ENCODE data around the gene CCDC60. TPM values are rescaled to one million over a fixed set of nuclear protein-coding genes. Genes with fewer than 3 reads are reported as not detected.

Gene CCDC60
- total and polyA plus RNA-seq, 2 of the 13 experiments (the other 11 are each of a cell fraction or from before 2014, with no cell fraction given) = not detected

DNA sequence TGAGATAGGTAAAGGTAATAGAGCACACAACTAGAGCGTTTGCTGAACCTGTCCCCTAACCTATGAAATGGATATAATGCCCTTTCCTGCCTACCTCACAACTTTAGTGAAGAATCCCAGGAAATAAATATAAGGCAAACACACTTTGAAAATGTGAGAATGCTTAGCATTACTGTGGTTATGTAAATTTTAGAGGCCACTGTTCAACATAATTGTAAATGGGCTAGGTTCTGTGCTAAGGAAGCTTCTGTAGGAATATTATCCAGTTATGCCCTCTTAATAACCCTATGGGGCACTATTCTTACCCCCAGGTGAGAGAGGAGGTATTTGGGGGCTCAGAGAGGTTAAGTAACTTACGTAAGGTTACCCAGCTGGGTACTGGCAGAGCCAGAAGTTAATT, 166.5 kb downstream of the CCDC60 start:
- Histone ChIP-seq H3K9ac (ENCODE audit: insufficient read depth, low read depth, low read length) (no peak overlapping the region), H3K4me2 (ENCODE audit: low read depth, low read length) (no peak overlapping the region), H3K4me3 (replicated peaks in 1 of 3; ENCODE audit: insufficient read depth in 1 of 3, low read depth in 2 of 3, low read length in 3 of 3) (no peak overlapping the region), H3K27ac (ENCODE audit: extremely low read length, insufficient read depth, low read length) (no peak overlapping the region), H3K9me3 (ENCODE audit: low read length) (no peaks in the 10 kb centered on the region), H3K36me3 (replicated peaks in 1 of 2; ENCODE audit: control insufficient read depth in 1 of 2, insufficient read depth in 2 of 2, low read length in 2 of 2) (no peaks in the 10 kb centered on the region), H3K79me2 (ENCODE audit: insufficient read depth, low read length) (no peaks in the 10 kb centered on the region), H2AFZ (ENCODE audit: low read length) (no peak overlapping the region), H4K20me1 (ENCODE audit: insufficient read depth, low read length) (no peaks in the 10 kb centered on the region), H3K4me1 (ENCODE audit: insufficient read depth, low read length) (no peaks in the 10 kb centered on the region), H3K27me3 (ENCODE audit: control insufficient read depth in 1 of 2, insufficient read depth in 2 of 2, low read length in 2 of 2) (peaks cover 0 to 21% of the 10 kb centered on the region in 2 experiments; a peak in 2 of 5 replicates)
- WGBS (ENCODE audit: low lambda C conversion rate) = 21% methylated on average over 2 of the region's 2 CpGs
- ATAC-seq = no peak
- in situ Hi-C loops (cut with HindIII; ENCODE audit: extremely low pct_ligation_motif_present, low pct_unique_long_range_greater_than_20kb) = no loop called here
- BruUV-seq (replicated peaks) = no TSS peak
- intact Hi-C loops (cut with micrococcal nuclease; ENCODE audit: unreplicated experiment) = no loop called here
- FAIRE-seq = no peak
- ChIA-PET CTCF (ENCODE audit: low intra/inter-chr PET ratio, low total read pairs) (no interaction called here), POLR2A (no interaction called here)
- no peak for DNase-seq (ENCODE audit: low spot score)
- no peak for TF ChIP-seq THAP11 (CRISPR knock-in tag; IDR thresholded peaks at IDR 0.05)
- no peak for TF ChIP-seq TCF7 (IDR thresholded peaks at IDR 0.05; ENCODE audit: low read depth)
- TF ChIP-seq ETV5 (CRISPR knock-in tag; IDR thresholded peaks at IDR 0.05; ENCODE audit: borderline replicate concordance) = no peak
- TF ChIP-seq, protein P1, sequence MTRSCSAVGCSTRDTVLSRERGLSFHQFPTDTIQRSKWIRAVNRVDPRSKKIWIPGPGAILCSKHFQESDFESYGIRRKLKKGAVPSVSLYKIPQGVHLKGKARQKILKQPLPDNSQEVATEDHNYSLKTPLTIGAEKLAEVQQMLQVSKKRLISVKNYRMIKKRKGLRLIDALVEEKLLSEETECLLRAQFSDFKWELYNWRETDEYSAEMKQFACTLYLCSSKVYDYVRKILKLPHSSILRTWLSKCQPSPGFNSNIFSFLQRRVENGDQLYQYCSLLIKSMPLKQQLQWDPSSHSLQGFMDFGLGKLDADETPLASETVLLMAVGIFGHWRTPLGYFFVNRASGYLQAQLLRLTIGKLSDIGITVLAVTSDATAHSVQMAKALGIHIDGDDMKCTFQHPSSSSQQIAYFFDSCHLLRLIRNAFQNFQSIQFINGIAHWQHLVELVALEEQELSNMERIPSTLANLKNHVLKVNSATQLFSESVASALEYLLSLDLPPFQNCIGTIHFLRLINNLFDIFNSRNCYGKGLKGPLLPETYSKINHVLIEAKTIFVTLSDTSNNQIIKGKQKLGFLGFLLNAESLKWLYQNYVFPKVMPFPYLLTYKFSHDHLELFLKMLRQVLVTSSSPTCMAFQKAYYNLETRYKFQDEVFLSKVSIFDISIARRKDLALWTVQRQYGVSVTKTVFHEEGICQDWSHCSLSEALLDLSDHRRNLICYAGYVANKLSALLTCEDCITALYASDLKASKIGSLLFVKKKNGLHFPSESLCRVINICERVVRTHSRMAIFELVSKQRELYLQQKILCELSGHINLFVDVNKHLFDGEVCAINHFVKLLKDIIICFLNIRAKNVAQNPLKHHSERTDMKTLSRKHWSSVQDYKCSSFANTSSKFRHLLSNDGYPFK (CRISPR knock-in tag; IDR thresholded peaks at IDR 0.05; ENCODE audit: borderline replicate concordance) = no peak
- TF ChIP-seq, protein P2, sequence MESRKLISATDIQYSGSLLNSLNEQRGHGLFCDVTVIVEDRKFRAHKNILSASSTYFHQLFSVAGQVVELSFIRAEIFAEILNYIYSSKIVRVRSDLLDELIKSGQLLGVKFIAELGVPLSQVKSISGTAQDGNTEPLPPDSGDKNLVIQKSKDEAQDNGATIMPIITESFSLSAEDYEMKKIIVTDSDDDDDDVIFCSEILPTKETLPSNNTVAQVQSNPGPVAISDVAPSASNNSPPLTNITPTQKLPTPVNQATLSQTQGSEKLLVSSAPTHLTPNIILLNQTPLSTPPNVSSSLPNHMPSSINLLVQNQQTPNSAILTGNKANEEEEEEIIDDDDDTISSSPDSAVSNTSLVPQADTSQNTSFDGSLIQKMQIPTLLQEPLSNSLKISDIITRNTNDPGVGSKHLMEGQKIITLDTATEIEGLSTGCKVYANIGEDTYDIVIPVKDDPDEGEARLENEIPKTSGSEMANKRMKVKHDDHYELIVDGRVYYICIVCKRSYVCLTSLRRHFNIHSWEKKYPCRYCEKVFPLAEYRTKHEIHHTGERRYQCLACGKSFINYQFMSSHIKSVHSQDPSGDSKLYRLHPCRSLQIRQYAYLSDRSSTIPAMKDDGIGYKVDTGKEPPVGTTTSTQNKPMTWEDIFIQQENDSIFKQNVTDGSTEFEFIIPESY (CRISPR knock-in tag; IDR thresholded peaks at IDR 0.05) = no peak
- TF ChIP-seq, protein P3, sequence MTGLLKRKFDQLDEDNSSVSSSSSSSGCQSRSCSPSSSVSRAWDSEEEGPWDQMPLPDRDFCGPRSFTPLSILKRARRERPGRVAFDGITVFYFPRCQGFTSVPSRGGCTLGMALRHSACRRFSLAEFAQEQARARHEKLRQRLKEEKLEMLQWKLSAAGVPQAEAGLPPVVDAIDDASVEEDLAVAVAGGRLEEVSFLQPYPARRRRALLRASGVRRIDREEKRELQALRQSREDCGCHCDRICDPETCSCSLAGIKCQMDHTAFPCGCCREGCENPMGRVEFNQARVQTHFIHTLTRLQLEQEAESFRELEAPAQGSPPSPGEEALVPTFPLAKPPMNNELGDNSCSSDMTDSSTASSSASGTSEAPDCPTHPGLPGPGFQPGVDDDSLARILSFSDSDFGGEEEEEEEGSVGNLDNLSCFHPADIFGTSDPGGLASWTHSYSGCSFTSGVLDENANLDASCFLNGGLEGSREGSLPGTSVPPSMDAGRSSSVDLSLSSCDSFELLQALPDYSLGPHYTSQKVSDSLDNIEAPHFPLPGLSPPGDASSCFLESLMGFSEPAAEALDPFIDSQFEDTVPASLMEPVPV (CRISPR knock-in tag; IDR thresholded peaks at IDR 0.05) = no peak
- no peak for TF ChIP-seq SMARCC2 (IDR thresholded peaks at IDR 0.05)
- no peak for TF ChIP-seq ZNF788 (CRISPR knock-in tag; IDR thresholded peaks at IDR 0.05; ENCODE audit: borderline replicate concordance)
- TF ChIP-seq, protein P4, sequence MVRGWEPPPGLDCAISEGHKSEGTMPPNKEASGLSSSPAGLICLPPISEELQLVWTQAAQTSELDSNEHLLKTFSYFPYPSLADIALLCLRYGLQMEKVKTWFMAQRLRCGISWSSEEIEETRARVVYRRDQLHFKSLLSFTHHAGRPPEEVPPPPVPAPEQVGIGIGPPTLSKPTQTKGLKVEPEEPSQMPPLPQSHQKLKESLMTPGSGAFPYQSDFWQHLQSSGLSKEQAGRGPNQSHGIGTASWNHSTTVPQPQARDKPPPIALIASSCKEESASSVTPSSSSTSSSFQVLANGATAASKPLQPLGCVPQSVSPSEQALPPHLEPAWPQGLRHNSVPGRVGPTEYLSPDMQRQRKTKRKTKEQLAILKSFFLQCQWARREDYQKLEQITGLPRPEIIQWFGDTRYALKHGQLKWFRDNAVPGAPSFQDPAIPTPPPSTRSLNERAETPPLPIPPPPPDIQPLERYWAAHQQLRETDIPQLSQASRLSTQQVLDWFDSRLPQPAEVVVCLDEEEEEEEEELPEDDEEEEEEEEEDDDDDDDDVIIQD (CRISPR knock-in tag; IDR thresholded peaks at IDR 0.05; ENCODE audit: low read depth) = no peak
- TF ChIP-seq, protein P5, sequence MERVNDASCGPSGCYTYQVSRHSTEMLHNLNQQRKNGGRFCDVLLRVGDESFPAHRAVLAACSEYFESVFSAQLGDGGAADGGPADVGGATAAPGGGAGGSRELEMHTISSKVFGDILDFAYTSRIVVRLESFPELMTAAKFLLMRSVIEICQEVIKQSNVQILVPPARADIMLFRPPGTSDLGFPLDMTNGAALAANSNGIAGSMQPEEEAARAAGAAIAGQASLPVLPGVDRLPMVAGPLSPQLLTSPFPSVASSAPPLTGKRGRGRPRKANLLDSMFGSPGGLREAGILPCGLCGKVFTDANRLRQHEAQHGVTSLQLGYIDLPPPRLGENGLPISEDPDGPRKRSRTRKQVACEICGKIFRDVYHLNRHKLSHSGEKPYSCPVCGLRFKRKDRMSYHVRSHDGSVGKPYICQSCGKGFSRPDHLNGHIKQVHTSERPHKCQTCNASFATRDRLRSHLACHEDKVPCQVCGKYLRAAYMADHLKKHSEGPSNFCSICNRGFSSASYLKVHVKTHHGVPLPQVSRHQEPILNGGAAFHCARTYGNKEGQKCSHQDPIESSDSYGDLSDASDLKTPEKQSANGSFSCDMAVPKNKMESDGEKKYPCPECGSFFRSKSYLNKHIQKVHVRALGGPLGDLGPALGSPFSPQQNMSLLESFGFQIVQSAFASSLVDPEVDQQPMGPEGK (CRISPR knock-in tag; IDR thresholded peaks at IDR 0.05) = no peak
- TF ChIP-seq ZNF564 (CRISPR knock-in tag; IDR thresholded peaks at IDR 0.05) = no peak
- TF ChIP-seq, protein P6, sequence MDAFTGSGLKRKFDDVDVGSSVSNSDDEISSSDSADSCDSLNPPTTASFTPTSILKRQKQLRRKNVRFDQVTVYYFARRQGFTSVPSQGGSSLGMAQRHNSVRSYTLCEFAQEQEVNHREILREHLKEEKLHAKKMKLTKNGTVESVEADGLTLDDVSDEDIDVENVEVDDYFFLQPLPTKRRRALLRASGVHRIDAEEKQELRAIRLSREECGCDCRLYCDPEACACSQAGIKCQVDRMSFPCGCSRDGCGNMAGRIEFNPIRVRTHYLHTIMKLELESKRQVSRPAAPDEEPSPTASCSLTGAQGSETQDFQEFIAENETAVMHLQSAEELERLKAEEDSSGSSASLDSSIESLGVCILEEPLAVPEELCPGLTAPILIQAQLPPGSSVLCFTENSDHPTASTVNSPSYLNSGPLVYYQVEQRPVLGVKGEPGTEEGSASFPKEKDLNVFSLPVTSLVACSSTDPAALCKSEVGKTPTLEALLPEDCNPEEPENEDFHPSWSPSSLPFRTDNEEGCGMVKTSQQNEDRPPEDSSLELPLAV (CRISPR knock-in tag; conservative IDR thresholded peaks at IDR 0.05; ENCODE audit: low read depth) = no peak
- no peak for TF ChIP-seq ZSCAN9 (CRISPR knock-in tag; IDR thresholded peaks at IDR 0.05; ENCODE audit: borderline replicate concordance)
